Stimulated activated CD8-positive, alpha-beta memory T cell treated with anti-CD3 and anti-CD28 coated beads, Interleukin-7, amount 100 ng/mL, for 1 hour (primary cell): ENCODE measurements around the gene RAB2B.

Experiments used
- DNase-seq, 2 donors: peaks; one replicate each; pipeline ENCODE4 v3.0.0-alpha.2; 2020; ENCODE audit warnings: low read depth in 2 of 2

The RAB2B gene

GRCh38 chr14:21476925-21477681, at the start of gene RAB2B, which contains the start of gene TOX4:
Gene RAB2B, minus strand, starts transcription at chr14:21476959. Its CDS starts 87 bp downstream, at chr14:21476872.
Gene TOX4, plus strand, starts transcription at chr14:21477195. Its CDS starts 84 bp downstream, at chr14:21477279.
- DNase-seq = peak; percentile 85 to 86

GRCh38 chr14:21525962-21526671, 49.4 kb upstream of the RAB2B start, which contains the start of gene SALL2:
Gene SALL2, minus strand, starts transcription at chr14:21526346. Its CDS starts 219 bp downstream, at chr14:21526127.
- peak; percentile 23 to 43 for DNase-seq

GRCh38 chr14:21525571-21525961, 48.8 kb upstream of the RAB2B start:
- DNase-seq = no peak

- no peak for DNase-seq
Observed at GRCh38 chr14:21524575-21525490, 48.1 kb upstream of the RAB2B start.

GRCh38 chr14:21523203-21523602, 46.4 kb upstream of the RAB2B start:
- DNase-seq = no peak

GRCh38 chr14:21521501-21521900, 44.7 kb upstream of the RAB2B start:
- no peak for DNase-seq

GRCh38 chr14:21520767-21521166, 44.0 kb upstream of the RAB2B start:
- DNase-seq = no peak

GRCh38 chr14:21518725-21519124, 42.0 kb upstream of the RAB2B start:
- DNase-seq = no peak

- no peak for DNase-seq
Observed at GRCh38 chr14:21514341-21514740, 37.6 kb upstream of the RAB2B start.

GRCh38 chr14:21510735-21511657, 34.2 kb upstream of the RAB2B start, which contains the start of gene METTL3:
Gene METTL3, minus strand, starts transcription at chr14:21511340. Its CDS starts 117 bp downstream, at chr14:21511223.
- peak; percentile 83 to 84 for DNase-seq

- no peak for DNase-seq
Observed at GRCh38 chr14:21509432-21510143, 32.8 kb upstream of the RAB2B start.

GRCh38 chr14:21506557-21506956, 29.8 kb upstream of the RAB2B start:
- no peak for DNase-seq

- DNase-seq = no peak
Observed at GRCh38 chr14:21505012-21505553, 28.3 kb upstream of the RAB2B start.

- DNase-seq = no peak
Observed at GRCh38 chr14:21503376-21503775, 26.6 kb upstream of the RAB2B start.

- DNase-seq = no peak
Observed at GRCh38 chr14:21501568-21501967, 24.8 kb upstream of the RAB2B start.

GRCh38 chr14:21498540-21499526, 22.1 kb upstream of the RAB2B start:
- DNase-seq = no peak

- no peak for DNase-seq
Observed at GRCh38 chr14:21496453-21496852, 19.7 kb upstream of the RAB2B start.
